Measurements from ENCODE around the gene TRIM2. TPM values are rescaled to one million over a fixed set of nuclear protein-coding genes. Genes with fewer than 3 reads are reported as not detected.

The TRIM2 gene
- total and polyA plus RNA-seq, 2 experiments from 2014 or later = 32.0 to 82.1 TPM

DNA sequence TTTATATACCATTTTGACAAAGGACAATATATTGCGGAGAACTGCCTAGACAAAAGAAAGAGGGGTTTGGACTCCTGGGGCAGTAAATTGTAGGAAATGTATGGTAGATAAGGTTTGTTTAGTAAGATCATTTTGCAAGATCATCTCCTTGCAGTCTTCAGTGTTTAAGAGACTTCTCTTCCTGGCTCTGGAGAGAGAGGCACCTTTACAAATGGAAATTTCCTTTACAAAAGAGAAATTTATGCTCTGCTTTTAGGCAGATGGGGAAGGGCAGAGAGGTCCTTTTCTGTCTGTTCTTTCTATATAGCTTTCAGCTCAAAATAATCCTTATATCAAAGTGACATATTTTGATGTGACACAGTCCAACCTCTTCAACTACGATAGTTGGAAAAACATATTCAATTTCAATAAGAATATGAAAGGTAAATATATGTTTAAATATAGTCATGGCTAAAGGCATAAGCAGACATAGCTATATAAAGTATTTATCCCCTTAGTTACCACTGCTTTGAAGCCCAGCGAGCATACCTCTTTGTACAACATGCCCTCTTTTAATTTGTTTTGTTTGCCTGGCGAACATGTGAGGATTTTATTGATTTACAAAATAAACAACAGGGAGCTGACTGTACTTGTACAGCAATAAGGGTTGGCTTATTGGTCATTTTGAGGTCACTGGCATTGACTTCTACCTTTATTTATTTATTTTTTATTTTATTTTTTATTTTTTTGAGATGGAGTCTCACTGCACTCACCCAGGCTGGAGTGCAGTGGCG lies 65.2 kb downstream of the TRIM2 start:
- no peak overlapping the region for H2AFZ ChIP-seq
- peaks cover 11% of the 10 kb centered on the region for H3K4me1 ChIP-seq (ENCODE audit: insufficient read depth)
- H3K27ac ChIP-seq = no peak overlapping the region
- no peaks in the 10 kb centered on the region for H3K9me3 ChIP-seq (ENCODE audit: low read depth)
- TF ChIP-seq EZH2phosphoT487 (IDR thresholded peaks at IDR 0.05; ENCODE audit: low read depth, severe bottlenecking, unreplicated experiment) (no peak), EZH2 (IDR thresholded peaks at IDR 0.05; ENCODE audit: borderline replicate concordance) (no peak)
- TF ChIP-seq, protein P1, sequence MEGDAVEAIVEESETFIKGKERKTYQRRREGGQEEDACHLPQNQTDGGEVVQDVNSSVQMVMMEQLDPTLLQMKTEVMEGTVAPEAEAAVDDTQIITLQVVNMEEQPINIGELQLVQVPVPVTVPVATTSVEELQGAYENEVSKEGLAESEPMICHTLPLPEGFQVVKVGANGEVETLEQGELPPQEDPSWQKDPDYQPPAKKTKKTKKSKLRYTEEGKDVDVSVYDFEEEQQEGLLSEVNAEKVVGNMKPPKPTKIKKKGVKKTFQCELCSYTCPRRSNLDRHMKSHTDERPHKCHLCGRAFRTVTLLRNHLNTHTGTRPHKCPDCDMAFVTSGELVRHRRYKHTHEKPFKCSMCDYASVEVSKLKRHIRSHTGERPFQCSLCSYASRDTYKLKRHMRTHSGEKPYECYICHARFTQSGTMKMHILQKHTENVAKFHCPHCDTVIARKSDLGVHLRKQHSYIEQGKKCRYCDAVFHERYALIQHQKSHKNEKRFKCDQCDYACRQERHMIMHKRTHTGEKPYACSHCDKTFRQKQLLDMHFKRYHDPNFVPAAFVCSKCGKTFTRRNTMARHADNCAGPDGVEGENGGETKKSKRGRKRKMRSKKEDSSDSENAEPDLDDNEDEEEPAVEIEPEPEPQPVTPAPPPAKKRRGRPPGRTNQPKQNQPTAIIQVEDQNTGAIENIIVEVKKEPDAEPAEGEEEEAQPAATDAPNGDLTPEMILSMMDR (IDR thresholded peaks at IDR 0.05; ENCODE audit: poor library complexity) = no peak
- H3K4me2 ChIP-seq = no peak overlapping the region
- H3K36me3 ChIP-seq (replicated peaks; ENCODE audit: insufficient read depth, low read depth) = no peaks in the 10 kb centered on the region
- peaks cover 83% of the 10 kb centered on the region for H3K79me2 ChIP-seq
- H3K27me3 ChIP-seq = no peaks in the 10 kb centered on the region
- 90% methylated on average over 5 of the region's 5 CpGs for WGBS (ENCODE audit: low lambda C conversion rate, missing lambda C conversion rate)
- H4K20me1 ChIP-seq (ENCODE audit: insufficient read depth, poor library complexity, severe bottlenecking) = no peaks in the 10 kb centered on the region
- no peak for DNase-seq (ENCODE audit: low spot score)
- no peaks in the 10 kb centered on the region for H3K9me2 ChIP-seq (replicated peaks; ENCODE audit: insufficient read depth)
- no peak overlapping the region for H3K4me3 ChIP-seq

DNA sequence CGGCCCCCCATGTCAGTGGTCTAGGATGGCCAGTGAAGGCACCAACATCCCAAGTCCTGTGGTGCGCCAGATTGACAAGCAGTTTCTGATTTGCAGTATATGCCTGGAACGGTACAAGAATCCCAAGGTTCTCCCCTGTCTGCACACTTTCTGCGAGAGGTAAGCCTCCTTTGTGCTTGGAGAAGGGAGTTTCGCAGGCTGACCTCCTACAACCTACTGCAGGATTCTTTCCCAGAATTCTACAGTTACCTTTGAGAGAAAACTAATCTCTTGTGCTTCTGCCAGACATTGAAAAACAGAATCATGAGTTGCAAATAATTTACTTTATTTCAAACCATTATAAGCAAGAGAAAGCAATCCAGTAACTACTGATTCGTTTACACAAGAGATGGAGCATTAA lies 66.1 kb downstream of the TRIM2 start:
- Histone ChIP-seq H3K4me3 (no peak overlapping the region), H3K27me3 (no peaks in the 10 kb centered on the region), H3K9me2 (replicated peaks; ENCODE audit: insufficient read depth) (no peaks in the 10 kb centered on the region), H3K27ac (no peak overlapping the region), H3K9me3 (ENCODE audit: low read depth) (no peaks in the 10 kb centered on the region), H3K4me1 (ENCODE audit: insufficient read depth) (peaks cover 17% of the 10 kb centered on the region), H2AFZ (no peak overlapping the region), H3K36me3 (replicated peaks; ENCODE audit: insufficient read depth, low read depth) (no peaks in the 10 kb centered on the region), H3K79me2 (peaks cover 75% of the 10 kb centered on the region), H3K4me2 (no peak overlapping the region), H4K20me1 (ENCODE audit: insufficient read depth, poor library complexity, severe bottlenecking) (no peaks in the 10 kb centered on the region)
- WGBS (ENCODE audit: low lambda C conversion rate, missing lambda C conversion rate) = 91% methylated on average over 6 of the region's 6 CpGs
- DNase-seq (ENCODE audit: low spot score) = no peak
- TF ChIP-seq EZH2phosphoT487 (IDR thresholded peaks at IDR 0.05; ENCODE audit: low read depth, severe bottlenecking, unreplicated experiment) (no peak), EZH2 (IDR thresholded peaks at IDR 0.05; ENCODE audit: borderline replicate concordance) (no peak)
- TF ChIP-seq, protein P1 (IDR thresholded peaks at IDR 0.05; ENCODE audit: poor library complexity) = no peak

DNA sequence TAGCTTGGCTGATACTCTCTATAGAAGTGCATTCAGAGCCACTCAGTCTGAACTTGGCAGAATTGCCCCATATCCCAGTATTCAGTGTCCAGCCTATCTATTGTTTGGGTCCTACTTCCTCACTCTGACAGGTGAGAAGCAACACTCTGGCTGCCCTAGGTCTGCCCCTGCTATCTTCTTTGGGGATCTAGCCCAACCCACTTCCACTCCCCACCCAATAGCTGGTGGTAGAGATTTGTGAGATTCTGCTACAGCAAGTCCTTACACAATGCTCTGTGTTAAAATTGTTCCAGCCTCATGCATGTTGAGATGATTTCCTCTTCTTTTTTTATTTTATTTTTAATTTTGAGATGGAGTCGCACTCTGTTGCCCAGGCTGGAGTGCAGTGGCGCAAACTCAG lies 67.6 kb downstream of the TRIM2 start:
- Histone ChIP-seq H3K27me3 (no peaks in the 10 kb centered on the region), H3K9me3 (ENCODE audit: low read depth) (no peaks in the 10 kb centered on the region), H2AFZ (no peak overlapping the region), H3K36me3 (replicated peaks; ENCODE audit: insufficient read depth, low read depth) (peaks cover 7% of the 10 kb centered on the region), H3K79me2 (peaks cover 74% of the 10 kb centered on the region), H3K4me2 (no peak overlapping the region), H3K4me1 (ENCODE audit: insufficient read depth) (peaks cover 29% of the 10 kb centered on the region), H4K20me1 (ENCODE audit: insufficient read depth, poor library complexity, severe bottlenecking) (no peaks in the 10 kb centered on the region), H3K27ac (no peak overlapping the region), H3K9me2 (replicated peaks; ENCODE audit: insufficient read depth) (no peaks in the 10 kb centered on the region), H3K4me3 (no peak overlapping the region)
- TF ChIP-seq, protein P1 (IDR thresholded peaks at IDR 0.05; ENCODE audit: poor library complexity) = no peak
- TF ChIP-seq EZH2phosphoT487 (IDR thresholded peaks at IDR 0.05; ENCODE audit: low read depth, severe bottlenecking, unreplicated experiment) (no peak), EZH2 (IDR thresholded peaks at IDR 0.05; ENCODE audit: borderline replicate concordance) (no peak)
- no peak for DNase-seq (ENCODE audit: low spot score)
- WGBS (ENCODE audit: low lambda C conversion rate, missing lambda C conversion rate) = 100% methylated on average over 2 of the region's 2 CpGs
